Ascending aorta (tissue), 2 donors: Measurements from ENCODE around the gene PRR15L. TPM values are rescaled to one million over a fixed set of nuclear protein-coding genes. Genes with fewer than 3 reads are reported as not detected.

Source experiments
- DNase-seq, 2 donors: peaks; one replicate each; pipeline ENCODE4 v3.0.0-alpha.2; 2019; ENCODE audit warnings: low spot score in 2 of 2
- H3K27ac ChIP-seq, 2 donors: fragments of 200-600 bp; sonication (generic); one replicate each; pipeline ENCODE4 v1.5.1; 2016 to 2017; ENCODE audit warnings: mild to moderate bottlenecking in 1 of 2
- H3K27me3 ChIP-seq: fragments of 200-600 bp; sonication (generic); one replicate; pipeline ENCODE4 v1.5.1; 2017
- H3K36me3 ChIP-seq, 2 donors: fragments of 200-600 bp; sonication (generic); one replicate each; pipeline ENCODE4 v1.5.1; 2016
- H3K4me1 ChIP-seq, 2 donors: fragments of 200-600 bp; sonication (generic); one replicate each; pipeline ENCODE4 v1.5.1; 2016 to 2017; ENCODE audit warnings: mild to moderate bottlenecking in 1 of 2
- H3K4me3 ChIP-seq, 2 donors: fragments of 200-600 bp; sonication (generic); one replicate each; pipeline ENCODE4 v1.5.1; 2016 to 2017; ENCODE audit warnings: mild to moderate bottlenecking in 1 of 2
- H3K9me3 ChIP-seq, 2 donors: fragments of 200-600 bp; sonication (generic); one replicate each; pipeline ENCODE4 v1.5.1; 2016
- CTCF ChIP-seq, 3 experiments: fragments of 200-600 bp in 2 of 3; fragments of 450-650 bp in 1 of 3; sonication (generic) in 2 of 3; IDR thresholded peaks; one replicate each; pipeline ENCODE4 v1.5.1; 2016 to 2019; ENCODE audit warnings: antibody characterized with exemption in 3 of 3, mild to moderate bottlenecking in 1 of 3, moderate library complexity in 1 of 3
- intact Hi-C: fragments of 100-400 bp; cut with DNase I; formaldehyde crosslinking; loops from one replicate; pipeline ENCODE4 v1.15.1; 2023
- total RNA-seq: library from RNA; depleted of rRNA; stranded (reverse); fragments of >200 nt; gene quantifications from one replicate; pipeline ENCODE4 v1.1.0, GENCODE V29; 2016

Gene PRR15L
- total RNA-seq, 1 donor from 2014 or later: not detected

GRCh38 chr17:47966079-47966519 lies 8.4 kb upstream of the PRR15L start:
- no peak for DNase-seq
- no peak overlapping the region for H3K27ac ChIP-seq
- H3K4me3 ChIP-seq: no peak overlapping the region
- H3K4me1 ChIP-seq: peaks cover 0 to 5% of the 10 kb centered on the region in 2 donors
- TF ChIP-seq CTCF (IDR thresholded peaks at IDR 0.05): no peak
- H3K36me3 ChIP-seq: no peaks in the 10 kb centered on the region
- H3K9me3 ChIP-seq: no peaks in the 10 kb centered on the region
- intact Hi-C loops: no loop called here
- H3K27me3 ChIP-seq: no peaks in the 10 kb centered on the region

GRCh38 chr17:47964856-47965255 lies 7.2 kb upstream of the PRR15L start:
- H3K4me1 ChIP-seq: no peaks in the 10 kb centered on the region
- H3K27ac ChIP-seq: no peak overlapping the region
- DNase-seq: no peak
- no peaks in the 10 kb centered on the region for H3K27me3 ChIP-seq
- no peaks in the 10 kb centered on the region for H3K9me3 ChIP-seq
- intact Hi-C loops: no loop called here
- no peaks in the 10 kb centered on the region for H3K36me3 ChIP-seq
- no peak for TF ChIP-seq CTCF (IDR thresholded peaks at IDR 0.05)
- no peak overlapping the region for H3K4me3 ChIP-seq

GRCh38 chr17:47962901-47963300 lies 5.2 kb upstream of the PRR15L start:
- Histone ChIP-seq H3K4me1 (no peaks in the 10 kb centered on the region), H3K27me3 (no peaks in the 10 kb centered on the region), H3K9me3 (no peaks in the 10 kb centered on the region), H3K36me3 (no peaks in the 10 kb centered on the region), H3K27ac (no peak overlapping the region), H3K4me3 (no peak overlapping the region)
- no peak for TF ChIP-seq CTCF (IDR thresholded peaks at IDR 0.05)
- intact Hi-C loops: no loop called here
- no peak for DNase-seq

GRCh38 chr17:47961406-47961805 lies 3.7 kb upstream of the PRR15L start:
- Histone ChIP-seq H3K4me1 (no peaks in the 10 kb centered on the region), H3K27me3 (no peaks in the 10 kb centered on the region), H3K4me3 (no peak overlapping the region), H3K36me3 (no peaks in the 10 kb centered on the region), H3K27ac (no peak overlapping the region), H3K9me3 (no peaks in the 10 kb centered on the region)
- intact Hi-C loops: no loop called here
- no peak for DNase-seq
- no peak for TF ChIP-seq CTCF (IDR thresholded peaks at IDR 0.05)

DNA sequence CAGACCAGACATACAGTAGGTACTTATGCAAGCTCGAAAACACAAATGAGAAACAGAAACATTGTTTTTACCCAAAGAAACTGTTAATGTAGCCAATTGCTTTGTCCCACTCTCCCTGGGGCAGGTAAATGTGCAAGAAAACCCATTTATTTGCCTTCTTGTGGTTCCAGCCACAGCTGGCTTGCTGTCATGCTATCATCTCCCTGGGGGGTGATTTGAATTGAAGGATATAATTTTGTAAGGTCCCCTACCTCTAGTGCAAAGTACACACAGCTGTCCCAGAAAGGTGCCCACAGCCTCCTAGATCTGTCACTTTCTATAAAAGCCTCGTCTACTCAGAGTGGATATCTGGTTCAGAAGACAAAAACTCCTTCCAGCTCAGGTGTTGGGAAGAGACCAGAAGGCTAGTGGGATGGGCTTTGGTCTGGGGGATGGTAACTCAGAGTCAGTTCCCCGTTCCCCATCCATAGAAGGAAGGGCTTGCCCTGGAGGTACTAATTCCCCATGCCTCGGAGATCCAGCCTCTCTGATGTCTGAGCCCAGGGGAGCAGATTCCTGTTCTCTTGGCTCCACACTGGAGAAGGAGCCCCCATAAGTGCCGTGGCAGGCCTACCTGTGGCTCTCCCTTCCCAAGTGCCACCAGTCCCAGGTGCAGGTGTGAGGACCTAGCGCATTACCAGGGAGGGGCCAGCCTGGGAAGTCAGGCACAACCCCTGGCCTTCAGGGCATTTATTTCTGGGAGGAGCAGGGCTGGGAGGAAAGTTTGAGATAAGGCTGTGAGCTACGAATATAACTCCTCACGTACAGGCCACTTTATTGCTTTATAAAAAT lies 2.4 kb upstream of the PRR15L start:
- H3K9me3 ChIP-seq: no peaks in the 10 kb centered on the region
- no peaks in the 10 kb centered on the region for H3K27me3 ChIP-seq
- intact Hi-C loops: no loop called here
- no peaks in the 10 kb centered on the region for H3K36me3 ChIP-seq
- no peak for TF ChIP-seq CTCF (IDR thresholded peaks at IDR 0.05)
- no peak for DNase-seq
- H3K4me3 ChIP-seq: no peak overlapping the region
- H3K4me1 ChIP-seq: no peaks in the 10 kb centered on the region
- no peak overlapping the region for H3K27ac ChIP-seq
